GM18505 (cell line): ENCODE results near the gene CLDN19.

ENCODE experiments used
- ATAC-seq: cut with Tn5 transposase; IDR thresholded peaks from one replicate; pipeline ENCODE4 v1.9.1; 2021; ENCODE audit not compliant: unreplicated experiment
- POLR2A ChIP-seq: IDR thresholded peaks from 4 replicates; pipeline ENCODE4 v1.6.1; 2011; ENCODE audit warnings: borderline replicate concordance; ENCODE audit not compliant: insufficient read depth, insufficient read length; ENCODE audit errors: extremely low read depth

CLDN19 gene

GRCh38 chr1:42739753-42740700 is at the start of gene CLDN19:
Gene CLDN19 (minus strand): TSS chr1:42740236. CDS start chr1:42740063, 173 bp downstream.
- no peak for ATAC-seq
- no peak for TF ChIP-seq POLR2A

GRCh38 chr1:42788021-42788420 is 48.0 kb upstream of the CLDN19 start:
- no peak for TF ChIP-seq POLR2A
- ATAC-seq, result no peak

DNA sequence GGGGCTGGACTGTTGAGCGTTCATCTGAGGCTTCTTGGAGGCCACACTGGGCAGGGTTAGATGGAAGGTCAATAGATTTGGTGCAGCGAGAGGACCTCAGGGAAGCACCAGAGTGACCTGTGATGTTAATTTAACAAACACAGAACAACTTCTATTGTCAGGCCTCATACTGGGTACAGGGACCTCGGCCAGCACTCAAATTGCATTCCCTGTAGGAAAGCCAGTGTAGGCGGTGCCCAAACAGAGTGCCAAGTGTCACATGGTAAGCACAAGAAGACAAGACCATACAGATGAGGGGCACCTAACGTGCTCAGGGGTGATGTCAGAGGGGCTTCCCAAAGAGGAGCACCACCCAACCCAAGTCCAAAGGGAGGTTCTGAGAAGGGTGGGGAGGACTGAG is 46.1 kb upstream of the CLDN19 start:
- no peak for ATAC-seq
- no peak for TF ChIP-seq POLR2A

DNA sequence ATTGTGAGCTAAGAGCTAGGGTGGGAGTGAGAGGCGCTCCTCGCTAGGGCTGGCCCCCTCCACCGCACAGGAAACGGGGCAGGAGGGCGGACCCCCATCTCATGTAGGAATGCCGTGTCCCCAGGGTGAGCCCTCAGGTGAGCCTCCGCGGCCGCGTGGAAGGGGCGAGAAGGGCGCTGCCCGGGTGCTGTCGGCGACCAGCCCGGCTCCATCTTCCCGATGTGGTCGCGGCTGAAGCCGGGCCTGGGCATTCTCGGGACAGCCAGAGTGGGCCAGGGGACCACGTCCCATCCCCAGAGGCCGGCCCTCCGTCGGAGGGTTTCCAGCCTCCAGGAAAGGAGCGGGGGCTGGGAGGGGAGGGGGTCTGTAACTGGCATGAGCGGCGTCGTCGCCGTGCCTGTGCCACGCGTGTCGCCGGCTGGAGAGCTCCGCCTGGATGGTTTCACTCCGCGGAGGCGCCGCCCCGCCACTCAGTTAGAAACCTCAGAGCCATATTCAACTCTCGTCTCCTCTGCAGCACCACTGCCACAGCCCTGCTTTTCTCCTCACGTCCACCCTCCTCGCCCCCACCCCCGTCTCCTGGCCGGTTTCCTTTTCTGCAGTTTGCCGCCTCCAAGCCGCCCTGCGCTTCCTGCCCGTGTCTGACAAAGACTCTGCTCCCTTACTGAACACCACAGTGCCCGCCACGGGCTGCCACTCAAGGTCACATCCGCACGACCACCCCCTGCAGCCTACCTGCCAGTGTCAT is 45.1 kb upstream of the CLDN19 start, which contains the start of gene TMEM269:
TSS of gene TMEM269 (plus strand) at position 46 of the 748 bp plus-strand sequence. CDS start 4,903 bp downstream, outside the sequence.
- no peak for ATAC-seq
- no peak for TF ChIP-seq POLR2A

DNA sequence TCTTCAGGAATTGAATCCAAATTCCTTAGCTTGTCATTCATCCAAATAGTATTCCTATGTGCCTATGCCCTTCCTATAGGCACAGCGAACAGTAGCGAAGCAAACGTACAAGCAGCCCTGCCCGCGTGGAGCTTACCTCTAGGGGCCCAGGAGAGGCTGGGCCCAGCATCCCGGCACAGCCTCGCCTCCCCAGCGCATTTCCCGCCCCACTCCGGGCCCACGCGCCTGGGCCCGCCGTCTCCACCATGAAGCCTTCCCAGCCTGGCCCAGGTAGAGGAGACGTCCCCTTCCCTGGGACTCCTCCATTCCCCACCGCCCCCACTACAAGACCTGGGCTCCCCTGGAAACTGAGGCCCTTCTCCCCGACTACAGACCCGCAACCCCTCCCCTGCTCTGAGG is 44.5 kb upstream of the CLDN19 start:
- TF ChIP-seq POLR2A, result no peak
- ATAC-seq, result no peak

- no peak for ATAC-seq
- no peak for TF ChIP-seq POLR2A
These were observed 43.1 kb upstream of the CLDN19 start for GRCh38 chr1:42783092-42783491.

DNA sequence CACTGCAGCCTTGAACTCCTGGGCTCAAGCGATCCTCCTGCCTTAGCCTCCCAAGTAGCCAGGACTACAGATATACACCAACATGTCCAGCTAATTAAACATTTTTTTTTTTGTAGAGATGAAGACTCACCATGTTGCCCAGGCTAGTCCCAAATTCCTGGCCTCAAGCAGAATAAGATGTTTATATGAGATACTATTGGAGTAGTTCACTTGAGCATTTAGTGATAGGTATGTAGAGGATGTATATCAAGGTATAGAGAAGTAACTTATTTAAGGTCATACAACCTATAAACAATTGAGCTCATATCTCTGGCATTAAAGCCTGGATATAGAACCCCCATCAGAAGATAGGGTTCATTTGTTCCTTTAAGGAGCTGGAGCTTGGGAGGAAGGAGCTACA is 40.1 kb upstream of the CLDN19 start:
- no peak for TF ChIP-seq POLR2A
- ATAC-seq, result no peak

DNA sequence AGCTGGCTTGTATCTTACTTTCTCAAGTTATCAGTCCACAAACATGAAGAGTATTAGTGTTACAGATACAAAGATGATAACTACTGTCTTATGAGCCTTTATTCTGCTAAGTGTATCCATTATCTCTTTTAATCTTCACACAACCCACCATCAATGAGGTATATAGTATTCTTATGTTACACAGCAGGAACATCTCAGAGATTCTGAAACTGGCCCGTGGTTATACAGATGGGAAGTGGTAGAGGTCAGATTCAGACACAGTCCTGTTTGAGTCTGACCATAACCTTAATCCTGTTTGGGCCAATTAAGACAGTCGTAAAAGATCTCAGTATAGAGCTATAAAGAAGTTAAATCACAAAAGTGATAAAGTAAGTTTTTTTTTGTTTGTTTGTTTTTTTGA is 39.7 kb upstream of the CLDN19 start:
- TF ChIP-seq POLR2A, result no peak
- ATAC-seq, result no peak

- TF ChIP-seq POLR2A, result no peak
- no peak for ATAC-seq
These were observed 37.8 kb upstream of the CLDN19 start for GRCh38 chr1:42777852-42778251.

DNA sequence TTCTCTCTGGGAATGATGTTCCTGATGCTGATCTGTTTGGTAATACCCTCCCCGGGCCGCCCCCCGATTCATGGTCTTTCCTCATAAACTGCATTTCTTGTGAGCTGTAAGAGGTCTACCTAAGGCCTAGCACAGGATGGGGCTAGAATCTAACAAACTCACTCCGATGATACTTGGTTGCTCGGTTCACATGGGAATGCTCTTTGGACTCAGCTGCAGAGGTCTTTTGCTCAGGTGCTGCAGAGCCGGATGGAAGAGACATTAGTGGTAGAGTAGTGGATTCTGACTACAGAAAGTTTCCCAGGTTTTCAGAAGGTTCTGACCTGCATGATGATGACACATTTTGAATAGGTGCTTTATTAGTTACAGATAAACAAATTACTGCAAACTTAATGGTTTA is 36.5 kb upstream of the CLDN19 start:
- ATAC-seq, result no peak
- no peak for TF ChIP-seq POLR2A

- ATAC-seq, result no peak
- TF ChIP-seq POLR2A, result no peak
These were observed 35.0 kb upstream of the CLDN19 start for GRCh38 chr1:42774928-42775526.

GRCh38 chr1:42773420-42773819 is 33.4 kb upstream of the CLDN19 start:
- TF ChIP-seq POLR2A, result no peak
- ATAC-seq, result no peak

DNA sequence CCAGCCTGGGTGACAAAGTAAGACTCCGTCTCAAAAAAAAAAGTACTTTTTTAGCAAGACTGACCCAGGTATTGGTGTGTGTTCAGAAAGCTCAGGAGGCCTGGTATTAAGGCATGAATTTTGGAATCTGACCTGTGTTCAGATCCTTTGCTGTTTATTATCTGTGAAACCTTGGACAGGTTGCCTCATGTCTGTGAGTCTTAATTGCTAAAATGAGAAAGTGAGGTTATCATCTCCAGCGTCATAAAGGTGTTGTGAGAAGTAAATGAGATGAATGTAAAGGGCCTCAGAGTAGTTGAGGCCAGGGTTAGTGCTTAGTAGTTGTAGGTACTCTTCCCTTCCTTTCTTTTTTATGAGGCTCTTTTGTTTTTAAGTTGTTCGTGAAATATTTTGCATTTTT is 29.8 kb upstream of the CLDN19 start:
- TF ChIP-seq POLR2A, result no peak
- ATAC-seq, result no peak
